Fibroblast of lung (primary cell): ENCODE results near the gene PGAM5.

Experiments
- CTCF ChIP-seq, 2 donors: IDR thresholded peaks in 1 of 2; conservative IDR thresholded peaks in 1 of 2; 1 replicate in 1 of 2; 2 replicates in 1 of 2; pipeline ENCODE4 v1.5.1; 2011 to 2012; ENCODE audit warnings: low read length in 2 of 2, control low read depth in 1 of 2, inconsistent platforms in 1 of 2, low read depth in 1 of 2, mild to moderate bottlenecking in 1 of 2
- EZH2 ChIP-seq: IDR thresholded peaks from 2 replicates; pipeline ENCODE4 v1.5.1; 2012; ENCODE audit warnings: low read length, control low read depth, mild to moderate bottlenecking; ENCODE audit errors: missing control alignments

- TF ChIP-seq CTCF (conservative IDR thresholded peaks at IDR 0.05 in 1 of 2, IDR thresholded peaks at IDR 0.05 in 1 of 2; ENCODE audit: low read depth in 1 of 2, low read length in 2 of 2) (no peak), EZH2 (no peak)
These were observed 48.7 kb downstream of the PGAM5 start for GRCh38 chr12:132759359-132759758.
